PFSK-1 (cell line): ENCODE measurements around the gene BTBD16.

ENCODE experiments used
- POLR2AphosphoS5 ChIP-seq: IDR thresholded peaks from 2 replicates; pipeline ENCODE4 v1.6.1; 2012; ENCODE audit warnings: low read depth, mild to moderate bottlenecking, control low read depth, low read length, moderate library complexity
- SIN3A ChIP-seq: IDR thresholded peaks from 2 replicates; pipeline ENCODE4 v1.6.1; 2012; ENCODE audit warnings: mild to moderate bottlenecking, low read length, moderate library complexity, borderline replicate concordance; ENCODE audit not compliant: insufficient read depth

GRCh38 chr10:122290334-122290733 is 19.2 kb downstream of the BTBD16 start:
- no peak for TF ChIP-seq SIN3A
- no peak for TF ChIP-seq POLR2AphosphoS5
